ACC112 (cell line): Measurements from ENCODE around the gene DDX43.

ENCODE experiments used
- H2AFZ ChIP-seq: fragments of 200-600 bp; sonication (generic); one replicate; pipeline ENCODE4 v1.6.0; 2017; ENCODE audit warnings: antibody characterized with exemption, low read length; ENCODE audit not compliant: unreplicated experiment
- H3K27ac ChIP-seq: fragments of 200-600 bp; sonication (generic); 2 replicates; pipeline ENCODE4 v1.5.1; 2014; ENCODE audit warnings: low read depth, mild to moderate bottlenecking, antibody characterized with exemption, low read length, moderate library complexity
- H3K27me3 ChIP-seq: fragments of 200-600 bp; sonication (generic); 2 replicates; pipeline ENCODE4 v1.6.1; 2014; ENCODE audit warnings: mild to moderate bottlenecking, antibody characterized with exemption, low read length, moderate library complexity, mixed read lengths; ENCODE audit not compliant: insufficient read depth
- H3K36me3 ChIP-seq: fragments of 200-600 bp; sonication (generic); 2 replicates; pipeline ENCODE4 v1.6.1; 2016; ENCODE audit warnings: mild to moderate bottlenecking, antibody characterized with exemption, low read length, moderate library complexity, mixed read lengths; ENCODE audit not compliant: insufficient read depth
- H3K4me1 ChIP-seq: fragments of 200-600 bp; sonication (generic); one replicate; pipeline ENCODE4 v1.6.1; 2016; ENCODE audit warnings: low read length, mixed read lengths; ENCODE audit not compliant: insufficient read depth, unreplicated experiment, control insufficient read depth
- H3K4me3 ChIP-seq: fragments of 200-600 bp; sonication (generic); 2 replicates; pipeline ENCODE4 v1.5.1; 2014; ENCODE audit warnings: mild to moderate bottlenecking, low read depth, low read length
- H3K79me2 ChIP-seq: fragments of 200-600 bp; sonication (generic); one replicate; pipeline ENCODE4 v1.6.0; 2016; ENCODE audit warnings: low read length; ENCODE audit not compliant: control insufficient read depth, unreplicated experiment, insufficient read depth

The DDX43 gene

DNA sequence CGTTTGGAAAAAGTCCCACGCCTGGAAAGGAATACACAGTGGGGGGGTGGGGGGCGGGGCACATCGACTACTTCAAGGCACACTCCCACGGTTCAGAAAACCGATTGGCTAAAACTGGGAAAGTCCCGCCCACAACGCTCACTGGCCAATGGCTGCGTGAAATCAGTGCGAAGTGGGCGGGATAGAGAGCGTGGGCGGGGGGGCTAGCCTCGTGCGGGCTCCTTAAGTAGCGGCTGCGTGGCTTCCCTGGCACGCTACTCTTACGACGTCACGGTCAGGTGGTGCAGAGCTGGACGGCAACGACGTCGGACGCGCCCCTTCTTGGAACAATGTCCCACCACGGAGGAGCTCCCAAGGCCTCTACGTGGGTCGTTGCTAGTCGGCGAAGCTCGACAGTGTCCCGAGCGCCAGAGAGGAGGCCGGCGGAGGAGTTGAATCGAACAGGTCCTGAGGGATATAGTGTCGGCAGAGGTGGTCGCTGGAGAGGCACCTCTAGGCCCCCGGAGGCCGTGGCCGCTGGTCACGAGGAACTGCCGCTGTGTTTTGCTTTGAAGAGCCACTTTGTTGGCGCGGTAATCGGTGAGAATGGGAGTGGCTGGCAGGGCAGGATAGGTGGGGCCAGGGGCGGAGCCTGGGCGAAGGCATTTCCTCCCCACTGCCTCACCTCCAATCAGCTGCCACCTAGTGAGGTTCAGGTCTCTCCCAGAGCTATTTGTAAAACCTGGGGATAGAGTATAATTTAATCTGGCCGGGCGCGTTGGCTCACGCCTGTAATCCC, at the start of gene DDX43:
Gene DDX43, plus strand, starts transcription at position 252 of the 778 bp plus-strand sequence. Its CDS starts 78 bp downstream, at position 330.
- no peaks in the 10 kb centered on the region for H3K36me3 ChIP-seq
- H3K27ac ChIP-seq = no peak within 1 kb of the TSS
- no peak within 1 kb of the TSS for H2AFZ ChIP-seq
- H3K79me2 ChIP-seq = no peaks in the 10 kb centered on the region
- no peaks in the 10 kb centered on the region for H3K4me1 ChIP-seq
- no peak within 1 kb of the TSS for H3K4me3 ChIP-seq
- H3K27me3 ChIP-seq = no peaks in the 10 kb centered on the region

DNA sequence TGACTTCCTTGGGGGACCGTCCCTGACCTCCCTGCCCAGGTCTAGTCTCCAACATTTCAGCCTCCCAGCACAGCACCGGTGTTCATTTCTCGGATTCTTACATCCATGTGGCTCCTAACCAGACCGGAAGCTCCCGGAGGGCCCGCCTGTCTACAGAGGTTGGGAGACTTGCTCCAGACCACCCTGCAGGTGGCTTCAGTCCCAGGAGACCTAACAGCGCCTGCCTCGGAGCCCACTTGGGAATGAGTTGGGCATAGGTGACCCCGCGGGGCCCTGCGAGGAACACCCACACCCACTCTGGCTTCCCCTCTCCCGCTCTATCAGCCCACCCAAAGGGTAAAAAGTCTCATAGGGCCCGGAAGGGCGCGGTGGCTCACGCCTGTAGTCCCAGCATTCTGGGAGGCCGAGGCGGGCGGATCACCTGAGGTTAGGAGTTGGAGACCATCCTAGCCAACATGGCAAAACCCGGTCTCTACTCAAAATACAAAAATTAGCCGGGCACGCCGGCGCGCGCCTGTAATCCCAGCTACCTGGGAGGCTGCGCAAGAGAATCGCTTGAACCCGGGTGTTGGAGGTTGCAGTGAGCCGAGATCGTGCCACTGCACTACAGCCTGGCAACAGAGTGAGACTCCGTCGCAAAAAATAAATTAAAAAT, 46.0 kb upstream of the DDX43 start:
- Histone ChIP-seq H3K4me3 (no peak overlapping the region), H3K36me3 (no peaks in the 10 kb centered on the region), H3K27me3 (peaks cover 32% of the 10 kb centered on the region), H3K79me2 (no peaks in the 10 kb centered on the region), H2AFZ (no peak overlapping the region), H3K27ac (no peak overlapping the region), H3K4me1 (no peaks in the 10 kb centered on the region)

DNA sequence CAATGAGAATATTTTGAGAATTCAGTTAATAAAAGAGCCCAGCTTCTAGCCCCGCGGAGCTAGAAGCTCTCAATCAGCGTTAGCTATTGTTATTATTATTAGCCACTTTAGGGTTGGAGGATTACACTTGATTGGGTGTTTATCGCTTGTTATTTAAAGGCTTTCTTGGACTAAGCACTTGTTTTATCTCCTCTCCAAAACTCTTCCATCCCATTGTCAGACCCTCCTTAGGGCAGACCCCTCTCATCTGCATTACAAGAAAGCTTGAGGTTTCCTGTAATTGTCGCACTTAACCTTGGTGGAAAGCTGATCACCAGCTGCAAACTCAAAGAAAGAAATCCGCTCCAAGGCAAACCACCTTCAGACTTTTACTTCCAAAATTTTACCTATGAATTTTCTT, 45.3 kb upstream of the DDX43 start:
- no peaks in the 10 kb centered on the region for H3K79me2 ChIP-seq
- no peaks in the 10 kb centered on the region for H3K36me3 ChIP-seq
- H3K27me3 ChIP-seq = peaks cover 32% of the 10 kb centered on the region
- no peaks in the 10 kb centered on the region for H3K4me1 ChIP-seq
- H3K4me3 ChIP-seq = no peak overlapping the region
- no peak overlapping the region for H3K27ac ChIP-seq
- no peak overlapping the region for H2AFZ ChIP-seq

DNA sequence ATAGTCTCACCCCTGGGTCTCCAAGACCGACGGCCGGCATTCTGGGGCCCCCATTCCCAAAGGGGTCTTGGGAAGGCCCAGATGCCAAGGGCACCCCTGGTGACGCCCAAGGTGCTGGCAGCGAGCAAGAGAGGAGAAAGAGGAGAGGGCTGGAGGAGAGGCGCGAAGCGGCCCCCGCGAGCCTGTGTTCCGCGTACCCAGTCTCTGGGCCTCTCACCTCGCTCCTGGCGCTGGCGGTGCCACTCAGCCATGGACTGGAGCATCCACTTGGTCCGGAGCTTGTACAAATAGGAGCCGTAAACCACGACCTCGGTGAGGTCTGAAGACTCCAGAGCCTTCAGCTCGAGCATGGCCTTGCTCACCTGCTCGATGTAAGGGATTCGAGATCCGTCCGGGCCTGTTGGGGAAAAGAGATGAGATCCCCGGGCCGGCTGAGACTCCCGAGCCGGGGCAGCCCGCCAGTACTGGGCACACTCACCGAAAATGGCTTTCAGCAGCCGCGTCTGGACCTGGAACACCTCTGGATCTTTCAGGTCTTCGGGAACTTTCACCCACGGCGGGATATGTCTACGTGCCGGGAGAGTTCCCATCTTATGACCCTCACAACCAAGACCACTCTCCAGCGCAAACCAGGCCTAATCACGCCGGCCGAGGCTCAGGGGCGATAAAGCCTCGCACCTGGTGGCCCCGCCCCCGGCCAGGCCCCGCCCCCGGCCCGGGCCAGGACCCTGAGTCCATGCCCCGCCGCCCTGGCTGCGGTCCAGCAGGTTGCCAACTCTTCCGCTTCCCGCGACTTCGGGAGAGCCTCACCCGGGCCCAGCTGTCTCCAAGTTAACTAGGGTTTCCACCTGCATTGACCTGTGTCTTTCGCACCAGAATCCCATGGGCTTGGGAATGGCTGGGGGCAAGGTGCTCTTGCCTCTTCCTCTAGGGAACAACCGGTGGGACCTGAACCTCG, 40.7 kb upstream of the DDX43 start, which contains the start of gene DPPA5:
Gene DPPA5, minus strand, starts transcription at position 641 of the 958 bp plus-strand sequence. Its CDS starts 51 bp downstream, at position 590.
- Histone ChIP-seq H3K27me3 (peaks cover 16% of the 10 kb centered on the region), H3K27ac (no peak within 1 kb of the TSS), H3K79me2 (no peaks in the 10 kb centered on the region)

DNA sequence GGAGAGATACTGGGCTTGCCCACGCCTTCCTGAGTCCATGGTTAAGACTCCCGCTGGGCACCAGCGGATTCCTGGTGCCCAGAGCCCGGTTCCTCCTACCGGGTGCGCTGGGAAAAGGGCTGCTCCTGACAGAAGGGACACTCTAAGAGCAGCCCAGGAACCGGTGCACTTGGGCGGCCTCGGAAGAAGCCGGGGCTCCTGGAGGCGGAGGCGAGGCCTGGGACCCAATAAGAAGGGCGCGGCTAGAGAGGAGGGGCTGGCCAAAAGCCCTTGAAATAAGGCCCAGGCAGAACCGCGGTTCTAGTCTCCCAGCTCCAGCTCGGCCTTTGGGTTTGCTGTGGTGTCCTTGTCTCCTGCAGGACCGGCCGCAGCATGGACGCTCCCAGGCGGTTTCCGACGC, 32.3 kb upstream of the DDX43 start, which contains the start of gene KHDC3L:
Gene KHDC3L, plus strand, starts transcription at position 301 of the 400 bp plus-strand sequence. Its CDS starts 72 bp downstream, at position 373.
- H3K4me3 ChIP-seq = no peak within 1 kb of the TSS
- H3K27ac ChIP-seq = no peak within 1 kb of the TSS
- H3K79me2 ChIP-seq = no peaks in the 10 kb centered on the region
- no peaks in the 10 kb centered on the region for H3K4me1 ChIP-seq
- H3K27me3 ChIP-seq = no peaks in the 10 kb centered on the region
- H3K36me3 ChIP-seq = no peaks in the 10 kb centered on the region
- H2AFZ ChIP-seq = no peak within 1 kb of the TSS

More for the DNA sequence above, 40.7 kb upstream of the DDX43 start, which contains the start of gene DPPA5:
- Histone ChIP-seq H2AFZ (no peak within 1 kb of the TSS), H3K36me3 (no peaks in the 10 kb centered on the region), H3K4me3 (no peak within 1 kb of the TSS), H3K4me1 (no peaks in the 10 kb centered on the region)

DNA sequence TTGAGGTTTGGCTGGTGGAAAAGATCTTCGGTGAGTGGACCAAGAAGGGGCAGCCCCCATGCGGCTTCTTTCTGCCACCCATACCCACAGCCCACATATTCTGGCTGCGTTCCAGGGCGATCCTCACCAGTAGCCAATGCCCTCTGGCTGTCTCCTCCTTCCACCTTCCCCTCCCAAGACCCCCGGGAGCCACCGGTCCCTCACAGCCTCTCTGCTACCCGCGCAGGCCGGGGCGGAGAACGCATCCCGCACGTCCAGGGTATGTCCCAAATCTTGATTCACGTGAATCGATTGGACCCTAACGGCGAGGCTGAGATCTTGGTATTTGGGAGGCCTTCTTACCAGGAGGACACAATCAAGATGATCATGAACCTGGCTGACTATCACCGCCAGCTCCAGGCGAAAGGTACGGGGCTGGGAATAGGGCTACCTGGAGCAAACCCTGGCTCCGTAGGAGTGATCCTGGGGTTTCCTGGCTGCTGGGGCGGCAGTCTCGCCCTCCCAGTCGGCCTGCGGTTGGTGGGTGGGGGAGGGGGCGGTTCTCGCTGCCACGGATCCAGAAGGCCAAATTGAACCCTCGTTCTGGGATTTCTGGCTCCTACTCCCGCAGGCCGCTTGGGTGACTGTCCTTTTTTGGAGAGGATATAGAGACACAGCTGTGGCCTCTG, 31.6 kb upstream of the DDX43 start:
- Histone ChIP-seq H2AFZ (no peak overlapping the region), H3K4me3 (no peak overlapping the region), H3K27me3 (no peaks in the 10 kb centered on the region), H3K27ac (no peak overlapping the region), H3K79me2 (no peaks in the 10 kb centered on the region), H3K36me3 (no peaks in the 10 kb centered on the region), H3K4me1 (no peaks in the 10 kb centered on the region)

DNA sequence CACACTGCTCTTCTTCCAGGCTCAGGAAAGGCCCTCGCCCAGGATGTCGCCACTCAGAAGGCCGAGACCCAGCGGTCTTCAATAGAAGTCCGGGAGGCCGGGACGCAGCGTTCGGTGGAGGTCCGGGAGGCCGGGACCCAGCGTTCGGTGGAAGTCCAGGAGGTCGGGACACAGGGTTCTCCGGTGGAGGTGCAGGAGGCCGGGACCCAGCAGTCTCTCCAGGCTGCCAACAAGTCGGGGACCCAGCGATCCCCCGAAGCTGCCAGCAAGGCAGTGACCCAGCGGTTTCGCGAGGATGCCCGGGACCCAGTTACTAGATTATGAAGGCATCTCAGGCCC, 31.1 kb upstream of the DDX43 start:
- H2AFZ ChIP-seq = no peak overlapping the region
- H3K4me3 ChIP-seq = no peak overlapping the region
- H3K36me3 ChIP-seq = no peaks in the 10 kb centered on the region

DNA sequence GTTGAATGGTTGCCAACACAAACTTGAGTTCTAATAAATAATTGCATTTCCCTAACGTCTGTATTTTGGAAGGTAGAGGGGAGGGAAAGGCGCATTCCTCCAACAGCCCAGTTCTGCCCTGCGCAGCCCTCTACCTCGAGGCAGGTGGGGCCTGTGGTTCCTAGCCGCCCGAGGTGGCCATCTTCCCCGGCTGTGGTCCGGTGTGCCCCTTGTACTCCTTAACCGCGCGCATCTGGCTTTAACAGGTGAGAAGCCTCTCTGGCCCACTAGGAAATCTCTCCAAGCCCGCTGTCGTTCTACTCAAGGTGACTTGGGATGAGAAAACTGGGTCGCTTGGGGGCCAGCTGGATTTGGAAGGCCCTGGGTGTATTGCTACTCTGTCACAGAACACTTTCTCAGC, 30.5 kb upstream of the DDX43 start:
- H3K79me2 ChIP-seq = no peaks in the 10 kb centered on the region
- no peak overlapping the region for H3K4me3 ChIP-seq
- H3K27me3 ChIP-seq = no peaks in the 10 kb centered on the region
- no peaks in the 10 kb centered on the region for H3K4me1 ChIP-seq
- H3K27ac ChIP-seq = no peak overlapping the region
- H2AFZ ChIP-seq = no peak overlapping the region
- H3K36me3 ChIP-seq = no peaks in the 10 kb centered on the region

More for the DNA sequence above, 31.1 kb upstream of the DDX43 start:
- Histone ChIP-seq H3K79me2 (no peaks in the 10 kb centered on the region), H3K4me1 (no peaks in the 10 kb centered on the region), H3K27ac (no peak overlapping the region), H3K27me3 (no peaks in the 10 kb centered on the region)

DNA sequence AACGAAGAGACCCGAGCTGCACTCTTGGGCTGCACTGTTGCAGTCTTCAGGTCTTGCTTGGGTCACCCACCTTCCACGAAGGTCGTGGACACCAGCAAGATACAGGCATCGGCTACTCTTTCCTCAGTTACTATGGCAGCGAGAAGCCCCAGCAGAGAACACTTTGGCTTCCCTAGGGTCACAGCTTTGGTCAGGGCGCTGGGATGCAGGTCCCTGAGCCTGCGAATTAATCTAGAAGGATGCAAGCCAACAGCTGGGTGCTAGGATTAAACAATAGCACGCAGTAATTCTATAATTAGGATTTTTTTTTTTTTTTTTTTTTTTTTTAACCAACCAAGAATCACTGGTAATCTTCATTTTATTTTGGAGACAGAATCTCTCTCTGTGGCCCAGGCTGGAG, 30.1 kb upstream of the DDX43 start:
- H3K27me3 ChIP-seq = no peaks in the 10 kb centered on the region
- H3K4me3 ChIP-seq = no peak overlapping the region
- H3K27ac ChIP-seq = no peak overlapping the region
- H2AFZ ChIP-seq = no peak overlapping the region
- H3K79me2 ChIP-seq = no peaks in the 10 kb centered on the region
- H3K4me1 ChIP-seq = no peaks in the 10 kb centered on the region
- H3K36me3 ChIP-seq = no peaks in the 10 kb centered on the region
